ENCODE measurements around the gene NDUFB10.

The NDUFB10 gene

DNA sequence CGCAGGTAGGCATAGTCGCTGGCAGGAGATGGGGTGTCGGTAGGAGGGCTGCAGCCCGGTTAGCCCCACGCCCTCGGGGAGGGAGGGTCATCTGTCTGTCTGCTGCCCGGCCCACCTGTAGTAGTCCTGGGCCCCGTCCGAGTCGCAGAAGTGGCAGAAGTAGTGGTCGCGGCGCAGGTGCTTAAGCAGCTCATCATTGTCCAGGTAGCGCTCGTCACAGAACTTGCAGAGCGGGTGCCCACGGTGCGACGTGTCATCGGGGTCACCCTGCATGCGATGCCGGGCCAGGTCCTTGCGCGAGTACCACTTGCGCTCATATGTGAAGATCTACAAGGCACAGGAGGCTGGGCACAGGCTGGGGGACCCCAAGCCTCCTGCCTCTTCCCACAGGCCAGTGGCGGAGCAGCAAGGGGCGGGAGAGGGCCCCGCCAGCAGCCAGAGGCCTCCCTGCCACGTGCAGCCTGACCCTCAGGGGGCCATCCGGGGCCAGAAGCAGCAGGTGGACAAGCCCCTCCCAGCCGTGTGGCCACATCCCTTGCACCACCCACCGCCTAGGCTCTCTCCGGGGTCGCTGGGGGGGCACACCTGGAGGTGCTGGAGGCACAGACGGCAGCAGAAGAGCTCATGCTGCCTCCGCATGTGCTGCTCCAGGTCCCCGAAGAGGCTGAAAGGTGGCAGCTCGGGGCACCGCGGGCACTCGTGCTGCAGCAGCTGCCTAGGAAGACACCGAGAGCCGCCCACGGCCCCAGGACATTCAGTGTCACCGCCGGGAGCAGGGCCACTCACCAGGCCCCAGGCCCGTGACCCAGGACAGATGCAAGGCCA, 43.3 kb downstream of the NDUFB10 start:
- DNase-seq (ENCODE audit: low spot score): no peak

DNA sequence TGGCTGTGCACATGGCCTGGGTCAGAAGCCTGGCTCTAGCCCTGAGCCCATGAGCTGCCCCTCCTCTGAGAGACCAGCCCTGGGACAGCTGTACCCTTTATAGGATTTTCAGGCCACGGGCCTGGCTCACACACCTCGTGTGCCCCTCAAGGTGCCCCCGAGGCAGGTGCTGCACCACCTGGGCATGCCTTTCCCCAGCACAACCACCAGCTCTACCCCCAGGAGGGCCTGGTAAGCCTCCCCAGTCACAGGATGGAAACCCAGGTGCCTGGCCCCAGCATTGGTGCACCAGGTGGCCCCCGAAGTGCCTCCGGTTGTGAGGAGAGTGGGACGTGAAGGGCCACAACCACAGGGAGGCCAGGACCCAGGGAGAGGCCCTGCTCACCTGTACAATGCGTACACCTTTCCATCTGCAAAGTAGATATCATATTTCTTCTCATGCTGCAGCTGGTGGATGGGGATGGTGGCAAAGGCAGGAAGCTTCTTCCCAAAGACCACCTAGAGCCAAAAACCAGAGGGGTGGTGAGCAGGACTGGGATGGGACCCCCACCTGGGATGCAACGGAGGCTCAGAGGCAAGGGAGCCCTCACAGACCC, 44.0 kb downstream of the NDUFB10 start:
- DNase-seq (ENCODE audit: low spot score): no peak

DNA sequence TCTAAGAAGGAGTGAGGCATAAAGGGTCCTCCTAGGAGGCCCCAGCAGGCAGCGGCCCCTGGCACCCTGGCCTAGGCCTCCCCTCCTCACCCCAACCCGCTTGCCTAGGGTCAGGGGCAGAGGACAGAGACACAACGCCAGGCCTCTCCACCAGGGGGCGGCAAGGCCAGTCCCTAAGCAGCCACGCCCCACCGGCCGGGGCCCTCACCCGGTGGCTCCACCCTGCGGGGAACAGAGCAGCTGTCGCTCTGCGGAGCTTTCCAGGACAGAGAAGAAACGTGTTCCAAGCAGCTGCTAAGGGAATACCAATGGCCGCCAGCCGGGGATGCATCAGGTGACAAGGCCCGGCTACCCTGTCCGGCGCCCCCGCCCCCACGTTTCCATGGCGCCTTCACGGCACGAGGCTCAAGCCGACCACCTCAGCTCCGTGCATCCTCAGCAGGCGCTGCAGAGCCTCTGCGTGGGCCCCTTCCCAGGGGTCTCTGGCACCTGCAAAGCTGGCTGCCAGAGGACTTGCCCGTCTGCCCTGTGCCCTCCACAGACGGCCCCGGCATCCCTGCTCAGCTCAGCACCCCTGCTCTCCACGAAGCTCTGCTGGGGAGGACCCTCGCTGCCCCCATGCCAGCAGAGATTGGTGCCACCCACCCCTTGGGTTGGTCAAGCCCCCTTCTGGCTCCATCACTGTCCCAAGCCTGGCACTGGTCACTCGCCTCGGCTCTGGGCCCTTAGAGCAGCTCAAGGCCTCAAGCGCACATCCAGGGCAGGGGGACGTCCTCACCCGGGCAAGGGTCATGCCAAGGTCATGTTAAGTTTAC, 44.7 kb downstream of the NDUFB10 start:
- DNase-seq (ENCODE audit: low spot score): peak; percentile 79

DNA sequence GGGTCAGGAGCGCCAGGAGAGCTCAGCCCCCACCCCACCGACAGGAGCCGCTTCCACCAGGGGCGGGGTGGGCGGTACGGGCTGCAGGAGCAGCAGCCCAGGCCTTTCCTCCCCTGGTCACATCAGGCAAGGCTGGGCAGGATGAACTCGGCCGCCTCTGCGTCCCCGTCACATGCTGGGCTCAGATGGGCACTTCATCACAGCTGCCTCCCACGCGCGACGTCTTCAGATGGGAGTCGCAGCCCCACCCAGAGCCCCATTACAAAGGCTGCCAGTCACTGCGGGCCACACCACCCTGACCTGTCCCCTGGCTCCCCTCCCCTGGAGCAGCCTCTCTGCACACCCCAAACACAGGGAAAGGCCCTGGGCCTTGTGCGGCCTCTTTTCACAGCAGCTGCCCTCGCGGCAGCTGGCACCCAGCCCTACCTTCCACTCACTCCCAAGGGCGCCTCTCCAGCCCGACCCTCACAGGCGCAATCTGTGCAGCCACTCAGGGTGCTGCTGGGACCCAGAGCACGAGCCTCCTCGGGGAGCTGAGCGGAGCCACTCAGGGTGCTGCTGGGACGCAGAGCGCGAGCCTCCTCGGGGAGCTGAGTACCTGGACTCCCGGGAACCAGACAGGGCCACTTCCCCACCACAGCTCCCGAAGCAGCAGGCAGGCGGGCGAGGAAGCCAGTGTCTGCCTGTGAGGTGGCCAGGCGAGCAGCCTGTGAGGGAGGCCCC, 45.6 kb downstream of the NDUFB10 start:
- no peak for DNase-seq (ENCODE audit: low spot score)

DNA sequence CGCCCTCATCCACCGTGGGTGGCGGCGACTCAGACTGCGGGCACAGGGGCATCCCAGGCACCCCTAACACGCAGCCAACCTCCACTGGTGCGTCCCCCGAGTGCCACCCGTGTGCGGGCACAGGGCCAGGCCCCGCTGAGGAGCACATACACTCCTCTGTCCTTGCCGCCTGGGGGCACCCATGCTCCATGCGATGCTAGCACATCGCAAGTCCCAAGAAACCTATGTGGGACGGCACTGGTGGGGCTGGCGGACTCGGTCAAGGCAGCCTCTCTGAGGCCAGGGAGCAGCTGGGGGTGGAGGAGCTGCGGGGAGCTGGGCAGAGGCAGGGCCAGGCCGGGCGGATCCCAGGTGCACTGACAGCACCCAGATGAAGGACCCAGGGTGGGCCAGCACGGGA, 46.3 kb downstream of the NDUFB10 start:
- no peak for DNase-seq (ENCODE audit: low spot score)

DNA sequence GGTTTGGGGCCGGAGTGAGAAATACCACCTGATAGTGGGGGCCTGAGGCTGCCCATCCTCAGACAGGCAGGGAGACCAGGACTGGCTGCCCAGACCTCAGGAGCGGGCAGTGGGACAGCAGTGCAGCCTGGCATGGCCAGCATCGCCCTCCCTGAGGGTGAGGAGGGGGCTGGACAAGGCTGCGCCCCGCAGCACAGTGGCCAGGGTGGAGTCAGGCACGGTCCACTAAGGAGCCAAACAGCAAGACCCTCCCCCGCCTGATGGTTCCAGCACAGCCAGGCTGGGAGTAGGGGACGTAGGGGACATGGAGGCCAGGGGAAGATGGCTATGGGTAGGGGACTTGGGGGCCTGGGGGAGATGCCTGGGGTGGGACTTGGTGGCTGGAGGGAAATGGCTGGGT, 47.0 kb downstream of the NDUFB10 start:
- DNase-seq (ENCODE audit: low spot score): no peak

DNA sequence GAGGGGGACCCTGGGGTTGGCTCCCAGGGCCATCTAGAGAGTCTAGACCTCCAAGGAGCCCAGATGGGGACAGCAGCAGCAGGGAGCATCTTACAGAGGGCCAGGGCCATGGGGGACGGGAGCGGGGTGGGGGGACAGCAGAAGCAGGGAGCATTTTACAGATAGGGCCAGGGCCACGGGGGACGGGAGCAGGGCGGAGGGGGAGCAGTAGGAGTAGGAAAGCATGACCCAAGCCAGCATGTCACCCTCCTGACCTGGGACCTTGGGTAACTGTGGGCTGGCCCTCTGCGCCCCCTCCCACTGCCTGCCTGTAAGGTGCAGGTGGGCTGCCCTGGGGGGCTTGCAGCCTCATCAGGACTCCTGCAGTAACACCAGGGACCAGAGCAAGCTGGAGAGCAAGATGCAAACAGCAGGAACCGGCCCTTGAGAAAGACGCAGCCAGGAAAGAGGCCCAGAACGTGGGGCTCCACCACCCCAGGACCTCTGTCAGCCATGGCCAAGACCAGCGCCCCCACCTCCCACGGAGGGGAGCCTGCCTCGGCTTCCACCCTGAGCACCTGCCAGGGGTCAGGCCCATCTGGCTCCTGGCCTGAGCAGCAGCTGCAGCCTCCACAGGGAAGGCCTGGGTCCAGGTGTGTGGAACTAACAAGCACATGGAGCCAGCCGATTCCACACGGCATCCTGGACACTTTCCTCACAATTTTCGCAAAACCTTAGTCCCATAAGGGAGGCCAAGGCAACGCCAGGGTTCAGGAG, 47.9 kb downstream of the NDUFB10 start:
- no peak for DNase-seq (ENCODE audit: low spot score)

DNA sequence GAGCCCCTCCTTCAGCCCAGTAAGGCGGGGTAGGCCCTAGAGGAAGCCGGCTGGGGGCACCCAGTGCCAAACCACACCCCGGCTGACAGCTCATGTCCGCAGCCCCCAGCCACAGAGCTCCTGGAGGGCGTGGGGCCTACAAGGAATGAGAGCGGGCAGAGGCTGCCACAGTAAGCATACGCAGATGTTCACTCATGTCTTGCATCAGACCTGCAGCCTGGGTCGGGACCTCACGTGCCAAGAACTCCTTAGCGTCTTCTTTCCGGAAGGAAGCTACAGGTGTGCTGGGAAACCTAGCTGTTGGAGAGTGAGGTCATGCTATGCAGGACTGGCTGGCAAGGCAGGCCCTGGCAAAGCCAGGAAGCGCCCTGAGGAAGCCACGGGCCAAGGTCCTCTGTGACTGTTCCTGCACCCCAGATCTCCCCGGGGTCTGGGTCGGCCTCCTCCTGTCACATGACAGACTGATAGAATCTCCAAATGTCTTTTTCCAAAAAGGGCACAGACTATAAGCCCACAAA, 48.7 kb downstream of the NDUFB10 start:
- no peak for DNase-seq (ENCODE audit: low spot score)

DNA sequence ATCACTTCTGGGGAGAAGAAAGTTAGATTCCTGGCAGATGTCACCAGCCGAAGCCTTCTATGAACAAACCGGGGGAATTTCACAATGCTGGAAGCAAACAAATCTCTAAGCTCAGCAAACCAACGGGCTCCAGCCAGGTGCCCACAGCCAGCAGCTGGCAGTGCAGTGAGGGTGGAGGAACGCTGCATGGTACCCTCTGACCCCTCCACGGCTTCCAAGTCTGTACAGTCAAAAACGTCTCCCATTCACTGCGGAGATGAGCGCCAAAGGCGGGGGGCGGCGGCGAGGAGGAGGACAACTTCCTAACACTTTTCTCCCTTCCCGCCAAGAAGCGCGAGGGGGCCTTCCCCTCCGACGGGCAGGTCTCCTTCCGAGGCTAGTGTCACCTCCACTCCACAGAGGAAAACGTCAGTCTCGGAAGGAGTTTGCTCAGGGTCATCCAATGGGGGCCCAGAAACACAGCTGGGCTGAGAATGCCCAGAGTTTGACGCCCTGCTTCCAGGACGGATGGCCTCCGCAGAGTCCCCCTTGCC, 49.4 kb downstream of the NDUFB10 start:
- no peak for DNase-seq (ENCODE audit: low spot score)

DNA sequence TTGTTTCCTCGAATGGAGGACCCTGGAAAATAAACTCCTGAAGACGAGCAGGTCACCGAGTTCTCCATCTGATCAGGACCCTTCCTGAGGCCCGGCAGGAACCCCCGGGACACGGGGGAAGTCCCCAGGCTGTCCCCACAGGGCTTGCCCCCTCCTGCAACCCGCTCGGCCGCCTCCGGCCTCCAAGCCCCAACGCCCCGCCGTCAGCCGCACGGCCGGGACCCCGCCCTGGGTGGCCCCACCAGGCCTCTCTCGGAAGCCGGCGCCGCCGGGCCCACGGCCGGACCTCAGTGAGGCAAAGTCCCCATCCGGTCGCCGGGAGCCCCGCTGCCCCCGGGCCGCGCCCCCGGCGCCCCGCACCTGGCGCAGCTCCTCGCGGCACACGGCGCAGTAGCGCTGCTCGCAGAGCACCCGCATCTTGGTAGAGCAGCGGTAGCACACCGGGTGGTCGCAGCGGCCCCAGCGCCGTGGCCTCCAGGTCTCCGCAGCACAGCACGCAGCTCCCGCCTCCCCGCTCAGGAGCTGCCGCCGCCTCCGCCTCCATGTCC, 49.9 kb downstream of the NDUFB10 start:
- no peak for DNase-seq (ENCODE audit: low spot score)

DNA sequence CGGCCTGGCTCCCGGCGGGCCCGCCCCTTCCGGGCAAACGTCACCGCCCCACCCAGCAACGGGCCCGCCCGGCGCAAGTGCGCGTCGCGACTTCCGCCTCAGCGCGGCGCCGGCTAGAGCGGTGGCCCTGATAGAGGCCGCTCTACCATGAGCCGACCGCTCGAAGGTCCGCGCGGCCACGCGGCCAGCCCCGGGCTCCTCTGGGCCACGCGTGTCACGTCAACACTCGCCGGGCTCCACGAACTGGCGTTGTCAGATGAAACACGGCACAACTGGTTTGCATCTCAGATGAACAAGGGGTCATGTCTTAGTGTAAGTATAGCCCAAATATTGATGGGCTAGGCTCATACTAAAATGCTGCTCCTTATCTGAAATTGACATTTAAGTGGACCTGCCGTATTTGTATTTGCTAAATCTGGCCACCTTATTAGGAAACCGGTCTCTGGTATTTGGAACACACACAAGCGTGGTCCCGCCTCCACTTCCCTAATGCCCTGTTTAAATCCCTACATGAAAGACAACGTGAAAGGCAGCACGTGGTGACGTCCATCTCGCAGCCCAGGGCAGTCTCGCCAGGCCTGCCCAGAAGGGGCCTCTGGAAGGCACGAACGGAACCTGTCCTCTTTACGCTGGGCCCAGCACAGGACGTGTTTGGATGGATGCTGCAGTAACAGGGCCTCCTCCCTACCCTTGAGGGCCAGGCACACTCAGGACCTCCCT, 50.6 kb downstream of the NDUFB10 start, which contains the start of gene ZNF598:
TSS of gene ZNF598 (minus strand) at position 31 of the 720 bp plus-strand sequence.
- peak; percentile 68 for DNase-seq (ENCODE audit: low spot score)

Data from CD4-positive, alpha-beta T cell treated with Interleukin-6 at 100 ng/mL for 8 hours (primary cell).